Fibroblast of mammary gland (primary cell): Measurements from ENCODE around the gene CASD1.

Experiments used
- DNase-seq: peaks from one replicate; pipeline ENCODE4 v3.0.0-alpha.2; 2010; ENCODE audit warnings: low read depth
- H3K4me3 ChIP-seq: 2 replicates; pipeline ENCODE4 v1.5.1; 2011; ENCODE audit warnings: low read depth, mild to moderate bottlenecking, low read length, moderate library complexity; ENCODE audit not compliant: control insufficient read depth
- TF ChIP-seq, protein P1 (sequence below): conservative IDR thresholded peaks from 2 replicates; pipeline ENCODE4 v1.5.1; 2011; ENCODE audit warnings: low read depth, low read length, inconsistent platforms; ENCODE audit not compliant: control insufficient read depth, insufficient read depth

CASD1 gene

DNA sequence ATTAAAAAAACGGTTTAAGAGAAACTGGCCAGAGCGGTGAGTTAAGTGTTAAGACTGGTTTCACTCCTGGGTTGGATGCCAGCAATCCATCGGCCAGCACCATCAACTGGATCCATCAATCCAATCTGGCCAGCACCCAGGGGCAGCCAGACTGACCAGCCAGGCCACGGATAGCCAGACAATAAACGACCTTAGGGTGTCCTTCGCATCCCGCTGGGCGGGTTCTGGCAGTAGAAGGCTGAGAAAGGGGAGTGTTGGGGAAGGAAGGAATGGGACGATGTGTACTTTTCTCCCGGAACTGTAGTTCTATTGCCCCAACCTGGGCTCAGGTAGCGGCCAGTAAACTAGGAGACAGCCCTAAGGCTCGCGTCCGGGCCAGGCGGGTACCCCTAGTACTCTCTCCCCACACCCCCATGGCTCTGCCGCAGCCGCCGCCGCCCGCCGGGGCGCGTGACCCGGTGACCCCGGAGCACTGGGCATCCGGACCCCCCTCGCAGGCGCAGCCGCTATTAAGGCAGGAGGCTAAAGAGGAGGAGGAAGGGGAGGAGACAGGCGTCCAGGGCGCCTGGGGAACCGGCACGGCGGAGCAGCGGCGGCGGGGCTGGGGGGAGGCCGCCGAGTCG is at the start of gene CASD1:
TSS of gene CASD1 (plus strand) at position 546 of the 623 bp plus-strand sequence. CDS start 276 bp downstream, outside the sequence.
- no peak for DNase-seq

DNA sequence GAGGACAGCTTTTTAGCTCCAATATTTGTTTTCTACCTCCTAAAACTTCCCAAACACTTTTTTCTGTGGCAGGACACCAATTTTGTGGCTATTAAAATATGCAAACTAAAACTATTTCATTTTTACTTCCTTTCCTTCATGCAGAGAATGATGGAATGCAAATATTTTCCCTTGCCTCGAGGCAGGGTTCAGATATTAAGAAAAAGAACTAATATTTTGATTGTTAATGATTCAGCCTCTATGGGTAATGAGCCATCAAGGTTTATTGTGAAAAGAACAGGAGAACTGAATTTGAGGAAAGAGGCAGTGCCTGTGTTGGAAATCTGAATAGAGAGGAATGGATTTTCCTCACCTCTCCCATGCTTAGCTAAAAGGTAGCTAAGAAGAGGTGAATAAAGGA is 43.1 kb upstream of the CASD1 start:
- TF ChIP-seq, protein P1, sequence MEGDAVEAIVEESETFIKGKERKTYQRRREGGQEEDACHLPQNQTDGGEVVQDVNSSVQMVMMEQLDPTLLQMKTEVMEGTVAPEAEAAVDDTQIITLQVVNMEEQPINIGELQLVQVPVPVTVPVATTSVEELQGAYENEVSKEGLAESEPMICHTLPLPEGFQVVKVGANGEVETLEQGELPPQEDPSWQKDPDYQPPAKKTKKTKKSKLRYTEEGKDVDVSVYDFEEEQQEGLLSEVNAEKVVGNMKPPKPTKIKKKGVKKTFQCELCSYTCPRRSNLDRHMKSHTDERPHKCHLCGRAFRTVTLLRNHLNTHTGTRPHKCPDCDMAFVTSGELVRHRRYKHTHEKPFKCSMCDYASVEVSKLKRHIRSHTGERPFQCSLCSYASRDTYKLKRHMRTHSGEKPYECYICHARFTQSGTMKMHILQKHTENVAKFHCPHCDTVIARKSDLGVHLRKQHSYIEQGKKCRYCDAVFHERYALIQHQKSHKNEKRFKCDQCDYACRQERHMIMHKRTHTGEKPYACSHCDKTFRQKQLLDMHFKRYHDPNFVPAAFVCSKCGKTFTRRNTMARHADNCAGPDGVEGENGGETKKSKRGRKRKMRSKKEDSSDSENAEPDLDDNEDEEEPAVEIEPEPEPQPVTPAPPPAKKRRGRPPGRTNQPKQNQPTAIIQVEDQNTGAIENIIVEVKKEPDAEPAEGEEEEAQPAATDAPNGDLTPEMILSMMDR, result no peak
- H3K4me3 ChIP-seq, result no peak overlapping the region
- DNase-seq, result no peak

More for the DNA sequence above, at the start of gene CASD1:
- peak within 1 kb of the TSS; percentile 70 for H3K4me3 ChIP-seq
- TF ChIP-seq, protein P1, result no peak

- TF ChIP-seq, protein P1, result no peak
- no peak for DNase-seq
- no peak overlapping the region for H3K4me3 ChIP-seq
These were observed 38.0 kb upstream of the CASD1 start for GRCh38 chr7:94471604-94472003.

- no peak for DNase-seq
- no peak overlapping the region for H3K4me3 ChIP-seq
- TF ChIP-seq, protein P1, result no peak
These were observed 37.0 kb upstream of the CASD1 start for GRCh38 chr7:94472608-94473007.

- TF ChIP-seq, protein P1, result no peak
- H3K4me3 ChIP-seq, result no peak overlapping the region
- no peak for DNase-seq
These were observed 33.3 kb upstream of the CASD1 start for GRCh38 chr7:94476251-94476840.

- TF ChIP-seq, protein P1, result no peak
- DNase-seq, result no peak
- no peak overlapping the region for H3K4me3 ChIP-seq
These were observed 31.7 kb upstream of the CASD1 start for GRCh38 chr7:94477878-94478277.
